Astrocyte of the spinal cord (primary cell): ENCODE measurements around the gene NDRG3.
"Not testable (repeated sequence)": the region's sequence is repeated elsewhere in the genome, so short reads cannot be mapped to it uniquely, and the experiment has no call there.

Experiments used
- DNase-seq: peaks from one replicate; pipeline ENCODE4 v3.0.0; 2011; ENCODE audit warnings: low read depth, low spot score
- H3K4me3 ChIP-seq: 2 replicates; pipeline ENCODE4 v1.5.1; 2011; ENCODE audit warnings: low read depth, mild to moderate bottlenecking, low read length, moderate library complexity
- CTCF ChIP-seq: IDR thresholded peaks from 2 replicates; pipeline ENCODE4 v1.5.1; 2012; ENCODE audit warnings: low read depth, mild to moderate bottlenecking, low read length, inconsistent platforms
- in situ Hi-C: cut with HindIII; loops from 2 replicates; pipeline ENCODE4 v1.10.0; 2017; ENCODE audit warnings: low sequenced_read_pairs

NDRG3 gene

GRCh38 chr20:36645998-36646397, 99.9 kb downstream of the NDRG3 start, which contains the start of gene SLA2:
Gene SLA2, minus strand, starts transcription at chr20:36646196. Its CDS starts 4,861 bp downstream, at chr20:36641335.
- H3K4me3 ChIP-seq, result no peak within 1 kb of the TSS
- DNase-seq, result no peak
- TF ChIP-seq CTCF, result no peak
- in situ Hi-C loops, result no loop called here

GRCh38 chr20:36645353-36645752, 100.5 kb downstream of the NDRG3 start:
- no peak for DNase-seq
- no peak for TF ChIP-seq CTCF
- in situ Hi-C loops, result no loop called here
- no peak overlapping the region for H3K4me3 ChIP-seq

GRCh38 chr20:36644706-36645095, 101.2 kb downstream of the NDRG3 start:
- in situ Hi-C loops, result no loop called here
- no peak for DNase-seq
- TF ChIP-seq CTCF, result no peak
- H3K4me3 ChIP-seq, result no peak overlapping the region

GRCh38 chr20:36644032-36644705, 101.7 kb downstream of the NDRG3 start:
- H3K4me3 ChIP-seq, result no peak overlapping the region
- in situ Hi-C loops, result no loop called here
- no peak for DNase-seq

GRCh38 chr20:36642136-36642535, 103.8 kb downstream of the NDRG3 start:
- DNase-seq, result no peak
- TF ChIP-seq CTCF, result no peak
- no peak overlapping the region for H3K4me3 ChIP-seq
- in situ Hi-C loops, result no loop called here

More at GRCh38 chr20:36644032-36644705, 101.7 kb downstream of the NDRG3 start:
- no peak for TF ChIP-seq CTCF

- H3K4me3 ChIP-seq, result no peak overlapping the region
- no peak for TF ChIP-seq CTCF
- in situ Hi-C loops, result no loop called here
- DNase-seq, result no peak
Measured at GRCh38 chr20:36641506-36641843, 104.4 kb downstream of the NDRG3 start.

- DNase-seq, in situ Hi-C loops, H3K4me3 ChIP-seq: not testable (repeated sequence)
Measured at GRCh38 chr20:36638876-36639400, 107.0 kb downstream of the NDRG3 start.
